ENCODE results near the gene RIT1.
A peak's percentile ranks its signal among the peaks of the same experiment; 100 is the strongest.

Gene RIT1

DNA sequence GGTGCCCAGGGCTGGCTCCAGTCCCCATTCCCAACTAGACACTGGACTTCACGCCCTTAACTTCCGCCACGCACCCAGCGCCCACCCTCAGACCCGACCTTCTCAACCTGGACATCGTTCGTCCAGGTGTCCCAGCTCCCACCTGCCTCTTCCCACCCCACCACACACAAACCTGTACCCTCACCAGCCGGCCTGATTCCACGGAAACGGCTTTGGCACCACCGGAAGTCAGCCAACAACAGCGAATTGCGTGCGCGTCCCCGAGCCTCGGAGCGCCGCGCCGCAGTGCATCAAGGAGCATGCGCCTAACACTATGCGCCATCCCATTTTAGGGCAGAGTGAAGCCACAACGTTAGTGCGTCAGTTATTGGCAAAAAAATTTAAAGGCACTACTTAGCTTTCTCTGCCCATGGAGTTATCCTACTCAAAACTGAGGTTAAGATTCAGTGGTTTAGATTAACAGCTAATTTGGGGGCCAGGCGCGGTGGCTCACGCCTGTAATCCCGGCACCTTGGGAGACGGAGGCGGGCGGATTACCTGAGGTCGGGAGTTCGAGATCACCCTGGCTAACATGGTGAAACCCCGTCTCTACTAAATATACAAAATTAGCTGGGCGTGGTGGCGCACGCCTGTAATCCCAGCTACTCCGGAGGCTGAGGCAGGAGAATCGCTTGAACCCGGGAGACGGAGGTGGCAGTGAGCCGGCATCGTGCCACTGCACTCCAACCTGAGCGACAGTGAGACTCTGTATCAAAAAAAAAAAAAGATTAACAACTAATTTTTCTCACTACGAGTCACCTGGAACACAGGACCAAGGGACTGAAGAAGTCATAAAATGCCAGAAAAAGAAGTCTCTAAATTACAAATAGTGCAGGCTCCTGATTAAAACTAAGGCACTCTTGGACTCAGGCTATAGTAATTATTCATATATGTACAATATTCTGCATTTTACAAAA lies 53.9 kb downstream of the RIT1 start, which contains the start of gene GON4L:
Gene GON4L (minus strand): TSS at position 240 of the 956 bp plus-strand sequence. CDS start 3,434 bp downstream, outside the sequence.
- H3K27me3 ChIP-seq (replicated peaks), result no peaks in the 10 kb centered on the region
- H3K27ac ChIP-seq, result peak within 1 kb of the TSS; percentile 60
- H3K36me3 ChIP-seq (replicated peaks), result peaks cover 20% of the 10 kb centered on the region
- TF ChIP-seq, protein P1, sequence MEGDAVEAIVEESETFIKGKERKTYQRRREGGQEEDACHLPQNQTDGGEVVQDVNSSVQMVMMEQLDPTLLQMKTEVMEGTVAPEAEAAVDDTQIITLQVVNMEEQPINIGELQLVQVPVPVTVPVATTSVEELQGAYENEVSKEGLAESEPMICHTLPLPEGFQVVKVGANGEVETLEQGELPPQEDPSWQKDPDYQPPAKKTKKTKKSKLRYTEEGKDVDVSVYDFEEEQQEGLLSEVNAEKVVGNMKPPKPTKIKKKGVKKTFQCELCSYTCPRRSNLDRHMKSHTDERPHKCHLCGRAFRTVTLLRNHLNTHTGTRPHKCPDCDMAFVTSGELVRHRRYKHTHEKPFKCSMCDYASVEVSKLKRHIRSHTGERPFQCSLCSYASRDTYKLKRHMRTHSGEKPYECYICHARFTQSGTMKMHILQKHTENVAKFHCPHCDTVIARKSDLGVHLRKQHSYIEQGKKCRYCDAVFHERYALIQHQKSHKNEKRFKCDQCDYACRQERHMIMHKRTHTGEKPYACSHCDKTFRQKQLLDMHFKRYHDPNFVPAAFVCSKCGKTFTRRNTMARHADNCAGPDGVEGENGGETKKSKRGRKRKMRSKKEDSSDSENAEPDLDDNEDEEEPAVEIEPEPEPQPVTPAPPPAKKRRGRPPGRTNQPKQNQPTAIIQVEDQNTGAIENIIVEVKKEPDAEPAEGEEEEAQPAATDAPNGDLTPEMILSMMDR (IDR thresholded peaks at IDR 0.05; ENCODE audit: low read depth, low read length, missing control alignments), result no peak
- in situ Hi-C loops (cut with HindIII; ENCODE audit: low pct_ligation_motif_present, low sequenced_read_pairs), result no loop called here
- peak; percentile 88 for DNase-seq
- H3K4me3 ChIP-seq (ENCODE audit: low read depth, low read length), result peak within 1 kb of the TSS; percentile 96

DNA sequence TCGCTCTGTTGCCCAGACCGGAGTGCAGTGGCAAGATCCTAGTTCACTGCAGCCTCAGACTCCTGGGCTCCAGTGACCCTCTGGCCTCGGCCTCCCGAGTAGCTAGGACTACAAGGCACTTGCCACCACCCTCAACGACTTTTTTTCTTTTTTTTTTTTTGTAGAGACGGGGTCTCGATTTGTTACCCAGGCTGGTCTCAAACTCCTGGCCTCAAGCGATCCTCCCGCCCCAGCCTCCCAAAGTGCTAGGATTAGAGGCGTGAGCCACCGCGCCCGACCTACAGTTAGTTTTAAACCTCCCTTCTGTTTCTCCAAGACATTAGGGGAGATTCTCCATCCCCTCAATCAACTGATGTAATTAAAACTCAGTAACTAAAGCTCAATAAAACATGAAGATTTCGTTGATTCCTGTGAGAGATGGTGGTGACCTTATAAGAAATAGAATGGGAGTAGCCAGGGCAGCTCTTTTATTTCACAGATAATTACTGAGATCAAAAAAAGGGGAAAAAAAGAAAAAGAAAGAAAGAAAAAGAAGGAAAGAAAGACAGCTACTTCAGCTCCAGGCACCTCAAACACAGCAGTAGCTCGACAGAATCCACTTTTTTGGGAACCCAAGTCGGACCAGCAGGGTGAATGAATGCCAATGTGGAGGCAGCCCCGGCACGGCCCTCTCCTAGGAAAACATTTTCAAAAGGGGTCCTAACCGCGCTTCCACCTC lies 54.7 kb downstream of the RIT1 start:
- no peak for DNase-seq
- TF ChIP-seq, protein P1 (IDR thresholded peaks at IDR 0.05; ENCODE audit: low read depth, low read length, missing control alignments), result no peak
- Histone ChIP-seq H3K27me3 (replicated peaks) (no peaks in the 10 kb centered on the region), H3K27ac (peak overlapping the region; percentile 60), H3K36me3 (replicated peaks) (peaks cover 27% of the 10 kb centered on the region), H3K4me3 (ENCODE audit: low read depth, low read length) (peak overlapping the region; percentile 96)
- in situ Hi-C loops (cut with HindIII; ENCODE audit: low pct_ligation_motif_present, low sequenced_read_pairs), result no loop called here

DNA sequence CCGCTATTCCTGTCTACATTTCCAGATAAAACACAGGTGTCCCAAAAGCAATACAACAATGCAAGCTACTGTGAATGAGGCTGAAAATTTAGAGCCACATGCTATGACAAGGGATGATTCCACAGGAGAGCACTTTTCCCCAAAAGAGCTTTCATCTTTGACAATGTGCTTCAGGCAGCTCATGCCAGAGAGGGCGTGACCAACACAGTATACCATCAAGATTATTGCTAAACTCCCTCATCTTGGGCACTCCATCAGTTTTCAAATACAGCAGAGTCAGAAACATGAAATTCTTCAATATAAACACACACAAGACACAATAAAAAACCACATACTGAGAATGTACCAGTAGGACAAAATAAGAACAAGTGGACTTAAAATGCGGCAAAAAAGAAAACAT lies 60.8 kb downstream of the RIT1 start:
- H3K27ac ChIP-seq, result no peak overlapping the region
- TF ChIP-seq, protein P1 (IDR thresholded peaks at IDR 0.05; ENCODE audit: low read depth, low read length, missing control alignments), result no peak
- H3K36me3 ChIP-seq (replicated peaks), result peaks cover 45% of the 10 kb centered on the region
- no peak for DNase-seq
- no peak overlapping the region for H3K4me3 ChIP-seq (ENCODE audit: low read depth, low read length)
- in situ Hi-C loops (cut with HindIII; ENCODE audit: low pct_ligation_motif_present, low sequenced_read_pairs), result no loop called here
- H3K27me3 ChIP-seq (replicated peaks), result no peaks in the 10 kb centered on the region

DNA sequence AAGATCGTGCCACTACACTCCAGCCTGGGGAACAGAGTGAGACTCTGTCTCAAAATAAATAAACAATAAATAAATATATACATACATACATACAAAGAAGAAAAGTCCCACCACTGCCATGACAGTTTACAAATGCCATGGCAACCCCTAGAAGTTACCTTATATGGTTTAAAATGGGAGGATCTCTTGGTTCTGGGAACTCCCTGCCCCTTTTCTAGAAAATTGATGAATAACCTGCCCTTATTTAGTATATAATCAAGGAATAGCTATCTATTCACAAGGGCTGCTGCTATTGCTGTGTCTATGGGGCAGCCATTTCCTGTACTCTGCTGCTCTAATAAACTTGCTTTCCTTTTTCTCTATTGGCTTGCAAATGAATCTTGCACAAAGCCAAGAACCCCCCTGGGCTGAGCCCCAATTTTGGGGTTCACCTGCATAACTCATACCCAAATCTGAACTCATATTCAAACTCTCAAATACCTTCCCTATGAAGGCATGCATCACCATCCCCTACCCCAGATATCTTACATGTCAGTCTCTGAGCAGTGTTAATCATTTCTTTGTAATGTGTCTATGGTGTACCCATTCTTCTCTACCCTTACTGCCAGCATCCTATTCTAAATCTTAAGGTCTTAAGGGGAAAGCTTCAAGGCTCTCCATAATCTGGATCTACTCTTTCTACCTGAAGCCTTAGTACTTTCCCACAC lies 63.2 kb downstream of the RIT1 start:
- DNase-seq, result no peak
- TF ChIP-seq, protein P1 (IDR thresholded peaks at IDR 0.05; ENCODE audit: low read depth, low read length, missing control alignments), result no peak
- H3K4me3 ChIP-seq (ENCODE audit: low read depth, low read length), result no peak overlapping the region
- in situ Hi-C loops (cut with HindIII; ENCODE audit: low pct_ligation_motif_present, low sequenced_read_pairs), result no loop called here
- H3K36me3 ChIP-seq (replicated peaks), result peaks cover 45% of the 10 kb centered on the region
- no peak overlapping the region for H3K27ac ChIP-seq
- no peaks in the 10 kb centered on the region for H3K27me3 ChIP-seq (replicated peaks)
